Measurements from ENCODE around the gene CFAP45.

The CFAP45 gene

GRCh38 chr1:159922511-159923202 is 22.7 kb upstream of the CFAP45 start:
- Histone ChIP-seq H3K9ac (ENCODE audit: low read depth, low read length) (no peak overlapping the region; the same call in 1 of the 2 replicates), H3K36me3 (ENCODE audit: insufficient read depth, low read length) (no peaks in the 10 kb centered on the region), H3K9me3 (ENCODE audit: control insufficient read depth, insufficient read depth, low read length) (no peaks in the 10 kb centered on the region), H3K4me1 (ENCODE audit: insufficient read depth, low read length) (peaks cover 23% of the 10 kb centered on the region)

- Histone ChIP-seq H3K36me3 (ENCODE audit: insufficient read depth, low read length) (no peaks in the 10 kb centered on the region), H3K9me3 (ENCODE audit: control insufficient read depth, insufficient read depth, low read length) (no peaks in the 10 kb centered on the region), H3K9ac (ENCODE audit: low read depth, low read length) (no peak overlapping the region), H3K4me1 (ENCODE audit: insufficient read depth, low read length) (peaks cover 26% of the 10 kb centered on the region)
Measured at GRCh38 chr1:159921700-159922504, 21.9 kb upstream of the CFAP45 start.

GRCh38 chr1:159921251-159921650 is 21.3 kb upstream of the CFAP45 start:
- no peaks in the 10 kb centered on the region for H3K9me3 ChIP-seq (ENCODE audit: control insufficient read depth, insufficient read depth, low read length)
- no peak overlapping the region for H3K9ac ChIP-seq (ENCODE audit: low read depth, low read length)
- H3K4me1 ChIP-seq (ENCODE audit: insufficient read depth, low read length), result peaks cover 32% of the 10 kb centered on the region
- no peaks in the 10 kb centered on the region for H3K36me3 ChIP-seq (ENCODE audit: insufficient read depth, low read length)

GRCh38 chr1:159920651-159921050 is 20.7 kb upstream of the CFAP45 start:
- Histone ChIP-seq H3K36me3 (ENCODE audit: insufficient read depth, low read length) (no peaks in the 10 kb centered on the region), H3K4me1 (ENCODE audit: insufficient read depth, low read length) (peaks cover 38% of the 10 kb centered on the region), H3K9me3 (ENCODE audit: control insufficient read depth, insufficient read depth, low read length) (no peaks in the 10 kb centered on the region), H3K9ac (ENCODE audit: low read depth, low read length) (no peak overlapping the region)

- Histone ChIP-seq H3K9ac (ENCODE audit: low read depth, low read length) (no peak overlapping the region), H3K9me3 (ENCODE audit: control insufficient read depth, insufficient read depth, low read length) (no peaks in the 10 kb centered on the region), H3K36me3 (ENCODE audit: insufficient read depth, low read length) (no peaks in the 10 kb centered on the region), H3K4me1 (ENCODE audit: insufficient read depth, low read length) (peaks cover 43% of the 10 kb centered on the region)
Measured at GRCh38 chr1:159920202-159920601, 20.2 kb upstream of the CFAP45 start.

GRCh38 chr1:159919236-159919865 is 19.4 kb upstream of the CFAP45 start:
- Histone ChIP-seq H3K9me3 (ENCODE audit: control insufficient read depth, insufficient read depth, low read length) (no peaks in the 10 kb centered on the region), H3K36me3 (ENCODE audit: insufficient read depth, low read length) (no peaks in the 10 kb centered on the region), H3K9ac (ENCODE audit: low read depth, low read length) (no peak overlapping the region), H3K4me1 (ENCODE audit: insufficient read depth, low read length) (peaks cover 47% of the 10 kb centered on the region)

- Histone ChIP-seq H3K9me3 (ENCODE audit: control insufficient read depth, insufficient read depth, low read length) (no peaks in the 10 kb centered on the region), H3K4me1 (ENCODE audit: insufficient read depth, low read length) (peaks cover 49% of the 10 kb centered on the region), H3K9ac (ENCODE audit: low read depth, low read length) (no peak overlapping the region), H3K36me3 (ENCODE audit: insufficient read depth, low read length) (no peaks in the 10 kb centered on the region)
Measured at GRCh38 chr1:159918352-159919200, 18.6 kb upstream of the CFAP45 start.

GRCh38 chr1:159917533-159918351 is 17.8 kb upstream of the CFAP45 start:
- H3K9ac ChIP-seq (ENCODE audit: low read depth, low read length), result no peak overlapping the region
- H3K36me3 ChIP-seq (ENCODE audit: insufficient read depth, low read length), result no peaks in the 10 kb centered on the region

GRCh38 chr1:159916242-159917051 is 16.5 kb upstream of the CFAP45 start:
- peaks cover 38% of the 10 kb centered on the region for H3K4me1 ChIP-seq (ENCODE audit: insufficient read depth, low read length)
- no peaks in the 10 kb centered on the region for H3K9me3 ChIP-seq (ENCODE audit: control insufficient read depth, insufficient read depth, low read length)
- no peaks in the 10 kb centered on the region for H3K36me3 ChIP-seq (ENCODE audit: insufficient read depth, low read length)
- H3K9ac ChIP-seq (ENCODE audit: low read depth, low read length), result no peak overlapping the region

More at GRCh38 chr1:159917533-159918351, 17.8 kb upstream of the CFAP45 start:
- Histone ChIP-seq H3K9me3 (ENCODE audit: control insufficient read depth, insufficient read depth, low read length) (no peaks in the 10 kb centered on the region), H3K4me1 (ENCODE audit: insufficient read depth, low read length) (peaks cover 46% of the 10 kb centered on the region)

GRCh38 chr1:159915571-159916241 is 15.7 kb upstream of the CFAP45 start:
- H3K9me3 ChIP-seq (ENCODE audit: control insufficient read depth, insufficient read depth, low read length), result no peaks in the 10 kb centered on the region
- no peak overlapping the region for H3K9ac ChIP-seq (ENCODE audit: low read depth, low read length)
- no peaks in the 10 kb centered on the region for H3K36me3 ChIP-seq (ENCODE audit: insufficient read depth, low read length)
- H3K4me1 ChIP-seq (ENCODE audit: insufficient read depth, low read length), result peaks cover 46% of the 10 kb centered on the region

GRCh38 chr1:159914252-159915018 is 14.5 kb upstream of the CFAP45 start:
- Histone ChIP-seq H3K4me1 (ENCODE audit: insufficient read depth, low read length) (peaks cover 55% of the 10 kb centered on the region), H3K36me3 (ENCODE audit: insufficient read depth, low read length) (no peaks in the 10 kb centered on the region), H3K9me3 (ENCODE audit: control insufficient read depth, insufficient read depth, low read length) (no peaks in the 10 kb centered on the region), H3K9ac (ENCODE audit: low read depth, low read length) (no peak overlapping the region)

All from ES-I3 (cell line).